Fibroblast of peridontal ligament (primary cell): ENCODE measurements around the gene QRFP.
"Not testable (repeated sequence)": the region's sequence is repeated elsewhere in the genome, so short reads cannot be mapped to it uniquely, and the experiment has no call there.

ENCODE experiments used
- DNase-seq: peaks from one replicate; pipeline ENCODE4 v3.0.0-alpha.2; 2010; ENCODE audit errors: extremely low read depth

The QRFP gene

GRCh38 chr9:130919559-130920145, 23.0 kb upstream of the QRFP start:
- no peak for DNase-seq

- DNase-seq: no peak
Measured at GRCh38 chr9:130918826-130919558, 22.4 kb upstream of the QRFP start.

GRCh38 chr9:130918101-130918825, 21.7 kb upstream of the QRFP start:
- no peak for DNase-seq

GRCh38 chr9:130917168-130917960, 20.8 kb upstream of the QRFP start:
- no peak for DNase-seq

GRCh38 chr9:130915096-130915447, 18.5 kb upstream of the QRFP start:
- no peak for DNase-seq

- no peak for DNase-seq
Measured at GRCh38 chr9:130914417-130915095, 17.9 kb upstream of the QRFP start.

GRCh38 chr9:130913599-130914416, 17.2 kb upstream of the QRFP start:
- no peak for DNase-seq

- DNase-seq: peak; percentile 75
Measured at GRCh38 chr9:130912932-130913598, 16.5 kb upstream of the QRFP start.

GRCh38 chr9:130911254-130912049, 14.8 kb upstream of the QRFP start:
- no peak for DNase-seq

GRCh38 chr9:130910670-130911069, 14.1 kb upstream of the QRFP start:
- DNase-seq: not testable (repeated sequence)

GRCh38 chr9:130910041-130910440, 13.4 kb upstream of the QRFP start:
- DNase-seq: not testable (repeated sequence)

- no peak for DNase-seq
Measured at GRCh38 chr9:130908878-130909355, 12.3 kb upstream of the QRFP start.

- no peak for DNase-seq
Measured at GRCh38 chr9:130908146-130908877, 11.7 kb upstream of the QRFP start.

- DNase-seq: no peak
Measured at GRCh38 chr9:130906735-130907416, 10.3 kb upstream of the QRFP start.

GRCh38 chr9:130905902-130906734, 9.5 kb upstream of the QRFP start:
- no peak for DNase-seq

GRCh38 chr9:130905125-130905901, 8.7 kb upstream of the QRFP start:
- DNase-seq: no peak
